HCT116 (cell line): ENCODE results near the gene ACE. TPM values are rescaled to one million over a fixed set of nuclear protein-coding genes. Genes with fewer than 3 reads are reported as not detected.

Source experiments
- ATAC-seq: fragments of 200-7000 bp; cut with Tn5 transposase; 2 replicates; pipeline ENCODE4 v1.9.1; 2020; ENCODE audit warnings: mild to moderate bottlenecking, moderate library complexity
- BruUV-seq: library from RNA; stranded (reverse); fragments of 400-500 nt; replicated peaks from 2 replicates; lab custom pipeline; 2021; lab: Mats Ljungman, UMichigan
- CTCF ChIA-PET: fragments of 300-600 bp; sonication (Branson Sonifier 250); formaldehyde crosslinking; loops from one replicate; lab custom pipeline; 2021; ENCODE audit warnings: antibody characterized with exemption; lab: Charles Lee
- POLR2A ChIA-PET: fragments of 300-600, 350-600 bp; sonication (Branson Sonifier 250); formaldehyde crosslinking; loops from one replicate; lab custom pipeline; 2021; ENCODE audit warnings: antibody characterized with exemption; lab: Charles Lee
- RAD21 ChIA-PET, 2 experiments: fragments of 300-600 bp; sonication (Branson Sonifier 250); formaldehyde crosslinking; loops; one replicate each; lab custom pipeline; 2023; ENCODE audit warnings: low total read pairs in 2 of 2; ENCODE audit not compliant: uncharacterized antibody in 2 of 2, unreplicated experiment in 2 of 2, low non-redundant PET in 1 of 2; lab: Charles Lee
- DNase-seq: peaks from one replicate; pipeline ENCODE4 v3.0.0-alpha.2; 2010; ENCODE audit warnings: low read depth, low spot score
- H2AFZ ChIP-seq: fragments of 200-600 bp; shearing (Covaris generic), sonication (generic); 2 replicates; pipeline ENCODE4 v1.6.1; 2017; ENCODE audit warnings: low read depth, mixed run types, mixed read lengths, antibody characterized with exemption, low read length; ENCODE audit not compliant: poor library complexity, severe bottlenecking
- H3K27ac ChIP-seq: 2 replicates; pipeline ENCODE4 v1.5.1; 2012; ENCODE audit warnings: low read depth, low read length
- H3K27me3 ChIP-seq: fragments of 200-600 bp; sonication (generic); 2 replicates; pipeline ENCODE4 v1.6.1; 2016; ENCODE audit warnings: mixed run types, low read length, mixed read lengths; ENCODE audit not compliant: insufficient read depth
- H3K36me3 ChIP-seq, 2 experiments: fragments of 200-500 bp in 1 of 2; fragments of 200-600 bp in 1 of 2; sonication (Bioruptor generic) in 1 of 2; sonication (generic) in 1 of 2; 2 replicates each; pipeline versions ENCODE4 v1.5.1 to v1.6.1; 2014 to 2016; ENCODE audit warnings: low read length in 2 of 2, inconsistent platforms in 1 of 2, mixed read lengths in 1 of 2, mixed run types in 1 of 2; ENCODE audit not compliant: insufficient read depth in 2 of 2, control insufficient read depth in 1 of 2
- H3K4me1 ChIP-seq, 2 experiments: fragments of 200-600 bp in 1 of 2; sonication (generic) in 1 of 2; 2 replicates each; pipeline versions ENCODE4 v1.5.1 to v1.6.1; 2012 to 2017; ENCODE audit warnings: low read length in 2 of 2, inconsistent platforms in 1 of 2, mild to moderate bottlenecking in 1 of 2, mixed read lengths in 1 of 2, mixed run types in 1 of 2, moderate library complexity in 1 of 2; ENCODE audit not compliant: insufficient read depth in 2 of 2, control insufficient read depth in 1 of 2
- H3K4me2 ChIP-seq: fragments of 200-600 bp; sonication (generic); 2 replicates; pipeline ENCODE4 v1.6.1; 2017; ENCODE audit warnings: mixed run types, low read length, mixed read lengths
- H3K4me3 ChIP-seq, 2 experiments: fragments of 200-600 bp in 1 of 2; sonication (generic) in 1 of 2; replicated peaks in 1 of 2; 2 replicates each; pipeline ENCODE4 v1.5.1; 2011 to 2016; ENCODE audit warnings: low read length in 2 of 2, control low read depth in 1 of 2, low read depth in 1 of 2, mild to moderate bottlenecking in 1 of 2, mixed read lengths in 1 of 2, mixed run types in 1 of 2
- H3K79me2 ChIP-seq: fragments of 200-600 bp; sonication (generic); 2 replicates; pipeline ENCODE4 v1.6.1; 2017; ENCODE audit warnings: mild to moderate bottlenecking, mixed run types, low read length, moderate library complexity, mixed read lengths; ENCODE audit not compliant: insufficient read depth
- H3K9ac ChIP-seq: fragments of 200-600 bp; sonication (generic); 2 replicates; pipeline ENCODE4 v1.6.1; 2016; ENCODE audit warnings: low read length, mixed read lengths
- H3K9me2 ChIP-seq: fragments of 200-600 bp; sonication (generic), shearing (Covaris generic); 2 replicates; pipeline ENCODE4 v1.6.1; 2017; ENCODE audit warnings: mixed run types, mild to moderate bottlenecking, moderate library complexity; ENCODE audit not compliant: insufficient read depth
- H3K9me3 ChIP-seq, 2 experiments: fragments of 200-500 bp in 1 of 2; fragments of 200-600 bp in 1 of 2; sonication (Bioruptor generic) in 1 of 2; sonication (generic) in 1 of 2; 2 replicates each; pipeline ENCODE4 v1.6.1; 2014 to 2017; ENCODE audit warnings: low read length in 2 of 2, mixed read lengths in 2 of 2, inconsistent platforms in 1 of 2, low read depth in 1 of 2, mild to moderate bottlenecking in 1 of 2, mixed run types in 1 of 2, moderate library complexity in 1 of 2; ENCODE audit not compliant: control insufficient read depth in 1 of 2, insufficient read depth in 1 of 2
- H4K20me1 ChIP-seq: fragments of 200-600 bp; sonication (generic), shearing (Covaris generic); 2 replicates; pipeline ENCODE4 v1.6.1; 2017; ENCODE audit warnings: mixed run types, mild to moderate bottlenecking, moderate library complexity; ENCODE audit not compliant: insufficient read depth
- ATF3 ChIP-seq: IDR thresholded peaks from 2 replicates; pipeline ENCODE4 v1.6.1; 2012
- CBX3 ChIP-seq: IDR thresholded peaks from 2 replicates; pipeline ENCODE4 v1.6.1; 2012; ENCODE audit warnings: low read depth
- EZH2 ChIP-seq: fragments of 200-600 bp; sonication (generic); IDR thresholded peaks from 2 replicates; pipeline ENCODE4 v1.6.1; 2017; ENCODE audit warnings: antibody characterized with exemption, mixed run types
- EZH2phosphoT487 ChIP-seq: fragments of 200-600 bp; IDR thresholded peaks from 2 replicates; pipeline ENCODE4 v1.6.1; 2018; ENCODE audit warnings: antibody characterized with exemption, borderline replicate concordance
- JUND ChIP-seq: IDR thresholded peaks from 2 replicates; pipeline ENCODE4 v1.6.1; 2012
- MAX ChIP-seq: IDR thresholded peaks from 2 replicates; pipeline ENCODE4 v1.6.1; 2012
- POLR2A ChIP-seq: IDR thresholded peaks from 2 replicates; pipeline ENCODE4 v1.7.0; 2011; ENCODE audit warnings: borderline replicate concordance; ENCODE audit not compliant: insufficient read depth, insufficient read length; ENCODE audit errors: extremely low read depth
- POLR2AphosphoS5 ChIP-seq: IDR thresholded peaks from 2 replicates; pipeline ENCODE4 v1.6.1; 2011; ENCODE audit warnings: mild to moderate bottlenecking, low read depth, low read length, moderate library complexity
- RAD21 ChIP-seq: IDR thresholded peaks from 2 replicates; pipeline ENCODE4 v1.6.1; 2012; ENCODE audit warnings: low read depth, mild to moderate bottlenecking
- REST ChIP-seq: IDR thresholded peaks from 2 replicates; pipeline ENCODE4 v1.6.1; 2012; ENCODE audit warnings: low read depth
- SIN3A ChIP-seq: IDR thresholded peaks from 2 replicates; pipeline ENCODE4 v1.6.1; 2012; ENCODE audit warnings: low read depth
- SP1 ChIP-seq: IDR thresholded peaks from 2 replicates; pipeline ENCODE4 v1.6.1; 2012; ENCODE audit warnings: low read depth
- TCF7L2 ChIP-seq: IDR thresholded peaks from 2 replicates; pipeline ENCODE4 v1.7.0; 2011; ENCODE audit warnings: borderline replicate concordance, inconsistent platforms; ENCODE audit not compliant: insufficient read depth, insufficient read length; ENCODE audit errors: extremely low read depth
- YY1 ChIP-seq: IDR thresholded peaks from 2 replicates; pipeline ENCODE4 v1.6.1; 2011; ENCODE audit warnings: low read length, low read depth, moderate library complexity, mild to moderate bottlenecking; ENCODE audit not compliant: insufficient replicate concordance; ENCODE audit errors: extremely low read depth
- ZBTB33 ChIP-seq: IDR thresholded peaks from 2 replicates; pipeline ENCODE4 v1.6.1; 2011; ENCODE audit warnings: mild to moderate bottlenecking, low read length, moderate library complexity; ENCODE audit not compliant: insufficient replicate concordance; ENCODE audit errors: extremely low read depth
- ZFX ChIP-seq: fragments of 450-650 bp; IDR thresholded peaks from 2 replicates; pipeline ENCODE4 v1.6.1; 2017
- ZNF274 ChIP-seq: fragments of 200-500 bp; sonication (Bioruptor generic); IDR thresholded peaks from 2 replicates; pipeline ENCODE4 v1.6.1; 2014; ENCODE audit warnings: mild to moderate bottlenecking, low read depth, low read length, inconsistent platforms
- intact Hi-C: fragments of 100-400 bp; cut with micrococcal nuclease; formaldehyde crosslinking; loops from 2 replicates; pipeline ENCODE4 v1.10.0; 2022
- total RNA-seq: library from RNA; stranded (reverse); gene quantifications from one replicate; pipeline ENCODE4 v1.2.1, GENCODE V29; 2021; ENCODE audit not compliant: unreplicated experiment

ACE gene
- total RNA-seq, 1 experiment from 2014 or later: 7.7 TPM

- H3K79me2 ChIP-seq: peaks cover 72% of the 10 kb centered on the region
- no peak overlapping the region for H3K4me2 ChIP-seq
- H4K20me1 ChIP-seq: no peaks in the 10 kb centered on the region
- no peak overlapping the region for H3K4me3 ChIP-seq
- TF ChIP-seq ATF3 (no peak), SP1 (no peak), ZBTB33 (no peak), EZH2 (no peak), POLR2AphosphoS5 (no peak), POLR2A (no peak), ZNF274 (no peak), MAX (no peak), REST (no peak), RAD21 (no peak), JUND (no peak), TCF7L2 (no peak), ZFX (no peak), YY1 (no peak), EZH2phosphoT487 (no peak), CBX3 (no peak), SIN3A (no peak)
- H3K9ac ChIP-seq: no peak overlapping the region
- CTCF ChIA-PET: interaction anchor here (0.9 kb wide), 1 partner anchor 173 kb away, joined by 3 read pairs; no protein-coding TSS in a partner anchor
- H3K4me1 ChIP-seq: peaks cover 28 to 30% of the 10 kb centered on the region in 2 experiments
- intact Hi-C loops: no loop called here
- H3K36me3 ChIP-seq: peaks cover 2 to 9% of the 10 kb centered on the region in 2 experiments; a peak in 2 of 4 replicates
- H2AFZ ChIP-seq: no peak overlapping the region
- no TSS peak for BruUV-seq
- no peaks in the 10 kb centered on the region for H3K9me3 ChIP-seq
- no peak for ATAC-seq
- POLR2A ChIA-PET: no interaction called here
- H3K9me2 ChIP-seq: no peaks in the 10 kb centered on the region
- no peaks in the 10 kb centered on the region for H3K27me3 ChIP-seq
- no peak overlapping the region for H3K27ac ChIP-seq
- RAD21 ChIA-PET: interaction anchor here in 1 of 2 experiments (1.0 kb wide), 1 partner anchor 39 kb away, joined by 3 read pairs; no protein-coding TSS in a partner anchor
- no peak for DNase-seq
Measured at GRCh38 chr17:63439687-63440086, 37.2 kb upstream of the ACE start.
